Measurements from ENCODE around the gene AUTS2.

DNA sequence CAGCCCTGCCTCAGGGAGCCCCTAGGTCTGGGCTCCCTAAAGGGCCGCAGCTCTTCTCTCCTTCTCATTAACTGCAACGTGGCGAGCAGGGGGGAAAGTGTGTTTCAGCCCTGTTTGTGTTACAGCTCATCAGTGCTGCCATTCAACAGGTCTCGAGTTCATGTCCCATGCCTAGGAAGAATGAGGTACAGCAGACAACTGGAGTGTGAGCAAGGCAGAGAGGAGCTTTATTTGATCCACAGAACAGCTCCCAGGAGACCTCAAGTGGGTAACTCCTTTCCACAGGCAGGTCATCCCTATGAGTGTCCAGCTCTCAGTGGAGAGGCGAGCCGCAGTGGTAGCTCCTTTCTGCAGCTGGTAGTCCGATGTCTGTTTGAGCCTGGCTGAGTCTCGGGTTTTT lies 313.1 kb downstream of the AUTS2 start:
- TF ChIP-seq SP1 (IDR thresholded peaks at IDR 0.05): no peak
- no peak for TF ChIP-seq NFRKB (IDR thresholded peaks at IDR 0.05)
- TF ChIP-seq L3MBTL2 (conservative IDR thresholded peaks at IDR 0.05): no peak
- no peak for TF ChIP-seq TARDBP (IDR thresholded peaks at IDR 0.05)
- TF ChIP-seq, protein P1, sequence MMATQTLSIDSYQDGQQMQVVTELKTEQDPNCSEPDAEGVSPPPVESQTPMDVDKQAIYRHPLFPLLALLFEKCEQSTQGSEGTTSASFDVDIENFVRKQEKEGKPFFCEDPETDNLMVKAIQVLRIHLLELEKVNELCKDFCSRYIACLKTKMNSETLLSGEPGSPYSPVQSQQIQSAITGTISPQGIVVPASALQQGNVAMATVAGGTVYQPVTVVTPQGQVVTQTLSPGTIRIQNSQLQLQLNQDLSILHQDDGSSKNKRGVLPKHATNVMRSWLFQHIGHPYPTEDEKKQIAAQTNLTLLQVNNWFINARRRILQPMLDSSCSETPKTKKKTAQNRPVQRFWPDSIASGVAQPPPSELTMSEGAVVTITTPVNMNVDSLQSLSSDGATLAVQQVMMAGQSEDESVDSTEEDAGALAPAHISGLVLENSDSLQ (IDR thresholded peaks at IDR 0.05): no peak
- no peak for TF ChIP-seq FOXM1 (IDR thresholded peaks at IDR 0.05; ENCODE audit: borderline replicate concordance)
- no peak for TF ChIP-seq BHLHE40 (IDR thresholded peaks at IDR 0.05; ENCODE audit: borderline replicate concordance)
- TF ChIP-seq FOXK2 (IDR thresholded peaks at IDR 0.05): no peak
- no peak for TF ChIP-seq SUZ12 (IDR thresholded peaks at IDR 0.05)
- no peak for TF ChIP-seq HDGF (IDR thresholded peaks at IDR 0.05; ENCODE audit: borderline replicate concordance)
- no peak for TF ChIP-seq LEF1 (IDR thresholded peaks at IDR 0.05; ENCODE audit: borderline replicate concordance)
- TF ChIP-seq FOXA1 (IDR thresholded peaks at IDR 0.05): no peak
